VCaP (cell line): Measurements from ENCODE around the gene PSMG4.

Experiments used
- H3K27ac ChIP-seq: fragments of 450-650 bp; 2 replicates; pipeline ENCODE4 v1.5.1; 2017
- CTCF ChIP-seq: fragments of 450-650 bp; conservative IDR thresholded peaks from 2 replicates; pipeline ENCODE4 v1.5.1; 2017; ENCODE audit warnings: mild to moderate bottlenecking, moderate library complexity

PSMG4 gene

DNA sequence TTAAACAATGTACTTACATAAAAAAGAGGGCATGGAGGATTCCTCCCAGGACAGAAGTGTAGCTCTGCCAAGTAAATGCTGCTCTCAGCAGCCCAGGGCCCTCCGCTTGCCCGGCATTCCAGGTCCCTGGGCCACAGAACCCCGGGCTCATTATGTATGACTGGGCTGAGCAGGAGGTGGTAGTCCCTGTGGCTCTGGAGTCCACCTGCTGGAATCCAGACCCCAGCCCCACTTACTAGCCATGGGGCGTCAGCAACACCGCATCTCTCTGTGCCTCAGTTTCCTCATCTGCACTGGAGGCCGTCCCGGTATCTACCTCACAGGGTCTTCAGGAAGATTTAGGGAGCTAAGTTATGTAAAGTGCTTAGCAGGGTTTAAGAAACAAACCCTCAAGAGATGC lies 55.4 kb downstream of the PSMG4 start:
- H3K27ac ChIP-seq = no peak overlapping the region
- no peak for TF ChIP-seq CTCF

- TF ChIP-seq CTCF = no peak
- H3K27ac ChIP-seq = no peak overlapping the region
Measured at GRCh38 chr6:3314621-3315467, 56.1 kb downstream of the PSMG4 start.

GRCh38 chr6:3315841-3316240 lies 57.1 kb downstream of the PSMG4 start:
- no peak for TF ChIP-seq CTCF
- H3K27ac ChIP-seq = no peak overlapping the region

DNA sequence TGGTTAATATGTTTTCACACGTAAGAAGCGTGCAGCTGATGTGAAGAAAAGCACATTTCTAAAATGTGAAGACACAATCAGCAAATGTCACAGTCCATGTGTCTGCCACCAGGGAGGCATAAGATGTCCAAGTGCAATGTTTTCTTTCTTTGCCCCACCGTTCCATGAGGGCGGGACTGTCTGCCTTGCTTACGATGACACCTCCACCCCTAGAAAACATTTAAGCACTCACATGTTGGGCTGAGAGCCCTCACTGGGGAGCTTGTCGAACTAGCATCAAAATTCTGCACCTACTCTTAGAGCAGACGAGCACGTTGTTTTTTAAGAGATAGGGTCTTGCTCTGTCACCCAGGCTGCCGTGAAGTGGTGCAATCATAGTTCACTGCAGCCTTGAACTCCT lies 57.6 kb downstream of the PSMG4 start:
- H3K27ac ChIP-seq = no peak overlapping the region
- no peak for TF ChIP-seq CTCF

- H3K27ac ChIP-seq = no peak overlapping the region
- TF ChIP-seq CTCF = no peak
Measured at GRCh38 chr6:3316818-3317217, 58.1 kb downstream of the PSMG4 start.
